Activated T-cell treated with anti-CD3 and anti-CD28 coated beads, Interleukin-2, amount 50 U/mL, for 1 hour (primary cell): ENCODE results near the gene HOXD8.

Experiments
- DNase-seq: peaks from one replicate; pipeline ENCODE4 v3.0.0-alpha.2; 2020

The HOXD8 gene

DNA sequence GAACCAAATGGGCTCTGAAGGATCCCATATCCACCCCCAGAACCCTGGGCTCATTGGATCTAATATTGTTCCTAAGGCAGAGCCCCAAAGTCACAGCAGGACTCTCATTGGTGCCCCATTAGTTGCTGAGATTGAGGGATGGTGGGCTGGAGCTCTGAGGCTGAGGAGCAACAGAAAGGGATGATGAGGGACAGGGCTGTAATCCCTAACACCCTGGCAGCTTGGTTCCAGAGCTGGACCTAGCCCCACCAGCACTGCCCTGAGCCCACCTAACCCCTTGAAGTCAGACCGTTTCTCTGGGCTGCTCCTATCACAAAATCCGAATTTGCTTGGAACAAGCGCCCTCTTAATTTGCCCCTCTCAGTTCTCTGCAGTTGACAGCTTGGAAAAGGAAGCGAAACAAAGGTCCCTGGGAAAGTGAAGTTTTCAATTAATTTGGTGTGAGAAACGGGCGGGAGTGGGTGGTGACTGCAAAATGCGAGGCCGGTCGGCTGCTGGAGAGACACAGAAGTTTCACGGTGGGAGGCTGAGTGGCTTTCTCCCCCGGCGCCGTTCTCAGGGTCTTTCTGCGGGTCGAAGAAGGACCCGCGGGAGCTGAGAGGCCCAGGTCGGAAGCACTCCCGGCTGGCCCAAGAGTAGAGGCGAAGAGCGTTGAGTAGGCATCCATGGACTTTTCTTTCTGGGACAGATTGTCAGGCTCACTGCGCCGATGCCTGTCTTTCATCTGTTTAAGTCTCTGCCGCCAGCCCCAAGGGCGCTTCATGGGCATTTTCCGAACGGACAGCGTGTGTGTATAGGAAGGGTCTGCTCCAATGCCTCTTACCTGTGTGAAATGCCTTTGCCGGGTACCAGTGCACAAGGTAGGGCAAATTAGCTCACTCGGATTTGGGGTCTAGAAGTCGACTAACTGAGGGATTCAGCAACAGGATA is 37.9 kb upstream of the HOXD8 start:
- DNase-seq = no peak

DNA sequence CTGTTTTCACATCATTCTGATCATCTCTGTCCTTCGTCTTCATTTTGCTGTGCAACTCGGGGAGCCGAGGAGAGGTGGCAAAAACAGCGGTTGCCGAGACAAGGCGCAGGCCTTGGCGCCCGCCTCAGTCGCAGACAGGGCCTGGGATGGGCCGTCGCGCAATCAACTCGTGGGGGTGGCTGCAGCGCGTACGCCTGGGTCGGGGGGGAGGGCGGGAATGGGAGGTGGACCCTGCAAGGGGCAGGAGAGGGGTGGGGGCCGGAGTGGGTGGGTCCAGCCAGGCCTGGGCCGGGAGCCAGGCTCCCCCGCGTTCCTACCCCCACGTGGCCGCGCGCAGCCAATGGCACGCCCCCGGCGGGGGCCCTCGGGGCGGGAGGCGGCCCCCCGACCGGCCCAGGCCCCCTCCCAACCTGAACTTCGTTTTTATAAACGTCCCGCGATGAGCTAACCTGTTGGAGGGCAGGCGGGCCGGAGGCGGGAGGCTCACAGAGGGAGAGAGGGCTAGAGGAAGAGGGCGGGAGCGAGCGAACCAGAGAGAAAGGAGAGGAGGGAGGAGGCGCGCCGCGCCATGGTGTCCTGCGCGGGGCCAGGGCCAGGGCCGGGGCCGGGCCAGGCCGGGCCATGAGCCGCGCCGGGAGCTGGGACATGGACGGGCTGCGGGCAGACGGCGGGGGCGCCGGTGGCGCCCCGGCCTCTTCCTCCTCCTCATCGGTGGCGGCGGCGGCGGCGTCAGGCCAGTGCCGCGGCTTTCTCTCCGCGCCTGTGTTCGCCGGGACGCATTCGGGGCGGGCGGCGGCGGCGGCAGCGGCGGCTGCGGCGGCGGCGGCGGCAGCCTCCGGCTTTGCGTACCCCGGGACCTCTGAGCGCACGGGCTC is 37.0 kb upstream of the HOXD8 start, which contains the start of gene HOXD13:
TSS of gene HOXD13 (plus strand) at position 452 of the 875 bp plus-strand sequence. CDS start at position 622, 170 bp downstream.
- no peak for DNase-seq

GRCh38 chr2:176093145-176093897 is 36.2 kb upstream of the HOXD8 start:
- no peak for DNase-seq

GRCh38 chr2:176093898-176094249 is 35.6 kb upstream of the HOXD8 start:
- DNase-seq = no peak

- no peak for DNase-seq
Observed at GRCh38 chr2:176094349-176094748, 35.2 kb upstream of the HOXD8 start.

DNA sequence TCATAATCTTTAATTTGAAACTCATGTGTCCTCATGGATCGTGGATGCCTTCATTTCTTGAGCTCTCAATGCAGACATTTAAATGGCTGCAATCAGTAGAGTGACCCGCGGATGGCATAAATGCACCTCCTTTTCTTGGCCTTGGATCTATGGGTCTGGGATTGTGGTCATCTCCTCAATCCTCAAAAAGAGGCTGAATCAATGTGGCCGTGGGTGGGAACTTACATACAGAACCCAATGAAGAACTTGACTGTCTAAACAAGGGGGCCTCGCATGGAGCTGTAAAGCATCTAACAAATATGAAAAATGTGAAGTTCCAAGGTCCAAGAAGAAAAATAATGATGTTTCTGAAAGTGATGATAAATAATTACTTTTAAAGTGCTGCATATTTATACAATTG is 34.1 kb upstream of the HOXD8 start:
- no peak for DNase-seq

- DNase-seq = no peak
Observed at GRCh38 chr2:176096243-176096985, 33.1 kb upstream of the HOXD8 start.

DNA sequence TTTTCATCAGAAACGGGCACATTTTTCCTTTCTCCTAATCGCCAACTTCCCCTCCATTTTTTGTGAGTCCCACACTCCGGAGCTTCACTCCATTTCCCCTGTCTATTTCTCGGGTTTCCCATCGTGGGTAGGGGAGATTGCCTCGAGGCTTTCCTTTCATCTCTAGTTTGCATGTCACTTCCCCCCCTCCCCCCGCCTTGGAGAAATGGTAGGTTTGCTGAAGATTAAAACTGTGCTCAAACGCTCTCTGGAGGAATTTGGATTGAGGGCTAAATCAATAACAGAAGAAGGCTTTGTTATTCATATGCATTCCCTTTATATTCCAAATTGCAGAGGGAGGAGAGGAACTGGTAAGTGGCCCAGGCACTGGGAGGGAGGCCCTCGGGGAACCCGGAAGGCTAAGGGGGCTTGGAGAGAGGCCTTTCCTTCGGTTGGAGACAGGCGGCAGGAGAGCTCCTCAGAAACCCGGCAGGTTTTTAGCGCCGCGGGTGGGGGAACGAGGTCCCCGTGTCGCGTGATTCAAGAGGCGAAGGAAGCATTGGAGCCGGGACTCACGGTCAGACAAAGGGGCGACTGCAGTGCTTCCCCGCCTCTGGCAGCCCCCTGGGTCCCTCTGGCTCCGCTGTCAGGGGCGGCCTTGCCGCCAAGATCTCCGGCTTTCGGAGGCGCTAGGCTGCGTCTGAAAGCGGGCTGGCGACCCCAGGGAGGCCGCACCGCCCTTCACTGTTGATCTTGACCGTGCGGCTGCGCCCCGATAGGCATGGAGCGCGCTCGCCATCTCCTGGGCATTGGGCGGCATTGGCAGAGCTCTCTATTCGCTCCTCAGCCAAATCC is 32.3 kb upstream of the HOXD8 start:
- DNase-seq = peak; percentile 65

DNA sequence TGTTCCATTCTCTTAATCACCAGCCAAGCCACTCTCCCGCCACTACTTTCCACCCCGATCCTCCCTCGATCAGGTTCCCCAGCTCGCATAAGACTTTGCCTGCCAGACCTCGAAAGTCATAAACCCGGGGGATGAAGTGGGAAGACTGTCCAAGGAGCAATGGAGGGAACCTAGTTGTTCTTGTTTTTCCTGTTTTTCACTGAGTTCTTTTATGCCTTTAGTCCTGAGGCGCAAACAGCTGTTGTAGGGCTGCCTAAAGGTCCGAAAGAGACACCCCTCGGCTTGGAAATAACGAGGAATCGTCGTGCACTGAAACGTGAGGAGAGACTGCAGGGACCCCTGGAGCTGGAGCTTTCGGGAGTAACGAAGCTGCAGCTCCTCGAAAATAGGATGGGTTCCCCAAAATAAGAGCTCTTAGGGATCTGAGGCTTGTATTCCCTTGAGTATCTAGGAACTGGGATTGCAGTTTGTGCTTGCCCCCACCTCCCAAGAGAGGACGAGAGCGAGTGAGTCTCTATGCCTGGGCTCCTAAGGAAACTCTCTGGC is 31.6 kb upstream of the HOXD8 start:
- no peak for DNase-seq

DNA sequence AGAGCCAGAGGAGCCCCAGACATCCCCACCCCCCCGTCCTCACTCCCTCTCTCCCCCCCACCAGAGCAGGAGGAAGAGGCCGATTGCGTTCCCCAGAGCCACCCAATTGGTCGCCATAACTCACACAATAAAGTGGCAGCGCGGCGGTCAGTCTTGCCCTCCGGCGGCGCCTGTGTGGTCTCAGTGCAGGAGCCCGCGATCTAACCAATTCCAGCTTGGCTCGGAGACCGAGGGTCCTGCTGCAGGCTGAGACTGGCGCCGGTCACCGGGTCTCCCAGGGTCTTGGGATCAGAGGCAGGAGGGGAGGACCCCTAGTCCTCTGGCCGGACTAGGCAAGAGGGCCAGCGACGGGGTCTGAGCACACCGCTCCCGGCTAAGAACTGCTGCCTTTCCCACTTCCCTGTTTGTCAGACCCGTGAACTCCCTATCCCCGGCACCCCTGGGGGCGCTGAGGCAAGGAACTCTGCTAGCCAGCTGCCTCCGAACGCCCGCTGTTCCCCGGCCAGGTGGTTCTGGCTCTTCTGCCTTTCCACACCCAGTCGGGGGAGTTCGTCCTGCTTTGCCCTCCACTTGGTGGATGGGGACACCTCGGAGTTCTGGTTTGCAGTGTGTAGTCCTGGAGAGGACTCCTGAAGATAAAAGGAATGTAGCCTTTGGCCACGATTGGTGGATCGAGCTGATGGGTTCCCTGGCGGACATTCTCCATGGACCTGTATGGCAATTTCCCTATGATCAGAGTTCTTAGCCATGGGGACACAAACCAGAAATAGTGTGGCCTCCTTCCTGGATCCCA is 30.9 kb upstream of the HOXD8 start:
- no peak for DNase-seq

- no peak for DNase-seq
Observed at GRCh38 chr2:176099159-176099727, 30.3 kb upstream of the HOXD8 start.

- peak; percentile 18 for DNase-seq
Observed at GRCh38 chr2:176099728-176100546, 29.6 kb upstream of the HOXD8 start, which contains the start of gene HOXD12. TSS of gene HOXD12 (plus strand) at chr2:176099795. CDS start at chr2:176099802, 7 bp downstream.

DNA sequence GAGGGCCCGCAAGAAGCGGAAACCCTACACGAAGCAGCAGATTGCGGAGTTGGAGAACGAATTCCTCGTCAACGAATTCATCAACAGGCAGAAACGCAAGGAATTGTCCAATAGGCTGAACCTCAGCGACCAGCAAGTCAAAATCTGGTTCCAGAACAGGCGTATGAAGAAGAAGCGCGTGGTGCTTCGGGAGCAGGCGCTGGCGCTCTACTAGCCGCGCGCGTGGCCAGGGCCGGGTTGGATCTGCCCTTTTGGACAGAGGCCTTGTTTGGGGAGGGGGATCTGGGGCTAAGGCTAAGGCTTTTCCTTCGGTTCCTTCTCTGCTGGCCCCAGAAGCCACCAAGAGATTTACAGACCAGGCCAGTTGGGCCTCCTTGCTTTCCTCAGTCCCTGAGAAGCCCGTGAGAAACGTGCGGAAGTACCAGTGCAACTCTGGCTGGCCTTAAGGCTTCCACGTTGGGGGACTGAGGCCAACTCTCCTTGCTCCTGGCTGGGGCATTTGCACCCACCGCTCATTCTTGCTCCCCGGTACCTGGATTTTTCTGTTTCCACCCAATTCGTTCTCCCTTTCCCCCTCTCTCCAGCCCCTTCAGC is 28.9 kb upstream of the HOXD8 start:
- DNase-seq = no peak

DNA sequence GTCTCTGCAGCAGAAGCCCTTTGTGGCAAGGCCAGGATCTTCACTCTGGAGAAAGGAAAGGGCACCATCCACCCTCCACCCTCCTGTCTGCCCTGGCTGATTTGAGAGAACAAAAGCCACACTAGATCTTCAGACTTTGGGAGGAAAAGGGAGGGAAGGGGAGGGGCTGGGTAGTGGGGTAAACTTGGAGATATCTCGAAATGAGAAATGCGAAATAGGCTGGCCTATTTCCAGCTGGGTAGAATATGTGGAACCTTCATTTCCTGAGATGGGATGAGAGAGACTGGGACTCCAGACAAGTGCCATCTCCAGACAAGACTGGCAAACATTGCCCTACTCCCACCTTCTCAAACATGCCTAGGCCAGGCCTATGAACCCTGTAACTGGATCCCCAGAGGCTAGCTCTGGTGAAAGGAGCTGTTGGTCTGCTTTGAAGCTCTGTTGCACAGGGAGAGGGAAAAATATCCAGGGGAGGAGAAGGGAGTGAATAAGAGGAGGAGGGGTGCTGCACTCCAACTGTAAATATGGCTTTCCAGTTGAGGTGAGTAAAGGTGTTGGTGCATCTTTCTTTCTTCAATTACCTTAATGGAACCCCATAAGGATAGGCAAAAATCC is 28.2 kb upstream of the HOXD8 start:
- no peak for DNase-seq

DNA sequence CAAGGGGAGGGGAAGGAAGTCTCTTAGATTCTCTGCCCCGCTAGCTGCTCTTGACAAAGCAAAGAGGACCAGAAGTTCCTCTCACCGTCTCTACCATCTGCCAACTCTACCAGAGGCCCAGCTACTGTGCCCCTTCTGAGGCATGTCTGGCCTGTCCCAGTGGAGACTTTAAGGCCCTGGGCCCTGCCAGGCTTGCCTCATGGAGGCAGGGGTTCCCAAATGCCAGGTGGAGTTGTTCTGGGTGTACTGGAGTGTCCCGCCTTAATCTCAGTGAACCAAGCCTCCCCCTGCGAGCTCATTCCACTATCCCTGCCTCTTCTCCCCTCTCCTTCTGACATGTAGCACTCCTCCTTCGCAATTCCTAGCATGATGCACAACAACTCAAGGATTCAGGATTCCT is 27.7 kb upstream of the HOXD8 start:
- DNase-seq = no peak

DNA sequence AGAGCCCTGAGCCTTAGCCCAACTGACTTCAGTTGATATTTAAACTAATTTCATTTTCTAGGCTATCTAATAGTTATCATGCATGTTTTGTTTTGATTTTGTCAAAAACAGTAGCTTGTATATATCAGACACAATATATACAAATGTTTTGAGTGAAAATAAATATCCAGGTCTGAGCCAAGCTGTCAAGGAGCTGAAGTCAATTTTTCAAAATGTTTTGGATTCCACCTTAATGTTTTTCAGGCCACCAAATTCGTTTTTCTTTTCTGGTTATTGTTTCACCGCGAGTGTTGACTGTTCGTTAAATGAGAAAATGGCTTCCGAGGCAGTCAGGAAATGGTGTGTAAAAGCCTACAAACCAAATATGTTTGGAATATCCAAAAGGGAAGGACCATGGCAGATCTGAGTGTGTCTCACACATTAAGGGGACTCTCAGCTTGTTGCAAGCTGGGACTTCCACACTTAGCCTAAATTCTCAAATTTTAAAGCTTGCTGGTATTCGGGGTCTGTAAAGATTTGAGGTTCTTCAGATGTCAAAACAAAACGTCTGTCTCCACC is 27.1 kb upstream of the HOXD8 start:
- no peak for DNase-seq

DNA sequence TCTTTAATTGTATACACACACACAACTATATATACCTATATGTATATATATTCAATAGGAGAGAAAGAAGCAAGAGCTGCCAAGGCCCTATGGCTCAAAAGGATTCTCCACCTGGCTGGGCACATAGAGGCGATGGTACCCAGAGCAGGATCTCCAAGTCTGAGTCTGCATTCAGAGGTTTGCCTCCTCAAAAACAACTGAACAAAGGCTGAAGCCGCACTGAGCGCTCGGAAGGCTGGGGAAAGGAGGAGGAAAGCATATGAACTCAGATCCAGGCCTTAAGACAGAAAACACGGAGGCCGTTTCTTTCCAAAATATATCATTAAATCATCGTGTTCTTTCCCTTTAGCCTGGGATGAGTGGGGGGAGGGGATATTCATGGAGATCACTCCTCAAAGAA is 26.3 kb upstream of the HOXD8 start:
- DNase-seq = no peak
